CD4-positive, alpha-beta T cell treated with Interleukin-10 for 1 hour (primary cell): Measurements from ENCODE around the gene FBXL3.
"Not testable (repeated sequence)": the region's sequence is repeated elsewhere in the genome, so short reads cannot be mapped to it uniquely, and the experiment has no call there.

ENCODE experiments used
- DNase-seq: peaks from one replicate; pipeline ENCODE4 v3.0.0-alpha.2; 2020

The FBXL3 gene

GRCh38 chr13:76980075-76980718, 46.8 kb downstream of the FBXL3 start:
- DNase-seq = peak; percentile 84

GRCh38 chr13:76976929-76977328, 50.0 kb downstream of the FBXL3 start:
- no peak for DNase-seq

- DNase-seq = peak; percentile 43
Observed at GRCh38 chr13:76976490-76976889, 50.5 kb downstream of the FBXL3 start.

- DNase-seq = no peak
Observed at GRCh38 chr13:76975863-76976262, 51.1 kb downstream of the FBXL3 start.

GRCh38 chr13:76974618-76974975, 52.4 kb downstream of the FBXL3 start:
- no peak for DNase-seq

GRCh38 chr13:76973920-76974617, 52.9 kb downstream of the FBXL3 start:
- no peak for DNase-seq

GRCh38 chr13:76971851-76972829, 54.8 kb downstream of the FBXL3 start:
- DNase-seq = no peak

- no peak for DNase-seq
Observed at GRCh38 chr13:76971215-76971614, 55.7 kb downstream of the FBXL3 start.

- DNase-seq = no peak
Observed at GRCh38 chr13:76969488-76970365, 57.2 kb downstream of the FBXL3 start.

- no peak for DNase-seq
Observed at GRCh38 chr13:76968041-76968440, 58.9 kb downstream of the FBXL3 start.

GRCh38 chr13:76967031-76967430, 59.9 kb downstream of the FBXL3 start:
- DNase-seq = no peak

- DNase-seq = no peak
Observed at GRCh38 chr13:76965759-76966421, 61.1 kb downstream of the FBXL3 start.

- not testable (repeated sequence) for DNase-seq
Observed at GRCh38 chr13:76959734-76960133, 67.2 kb downstream of the FBXL3 start.

GRCh38 chr13:76958841-76959432, 68.0 kb downstream of the FBXL3 start:
- no peak for DNase-seq

GRCh38 chr13:76955661-76956060, 71.3 kb downstream of the FBXL3 start:
- no peak for DNase-seq
